Activated naive CD4-positive, alpha-beta T cell treated with anti-CD3 and anti-CD28 coated beads for 36 hours (primary cell): Measurements from ENCODE around the gene PET100. TPM values are rescaled to one million over a fixed set of nuclear protein-coding genes. Genes with fewer than 3 reads are reported as not detected.

Experiments
- CTCF ChIA-PET: fragments of 350-600 bp; sonication (Branson Sonifier 250); formaldehyde crosslinking; loops from one replicate; lab custom pipeline; 2021; ENCODE audit warnings: antibody characterized with exemption; lab: Charles Lee
- DNase-seq: peaks from one replicate; pipeline ENCODE4 v3.0.0-alpha.2; 2020
- H3K27ac Mint-ChIP-seq: one replicate; pipeline ENCODE4 v1.8.0; 2021; ENCODE audit warnings: mild to moderate bottlenecking, mixed read lengths
- H3K27me3 Mint-ChIP-seq: one replicate; pipeline ENCODE4 v1.8.0; 2021; ENCODE audit warnings: low read depth, mixed read lengths
- H3K36me3 Mint-ChIP-seq: one replicate; pipeline ENCODE4 v1.8.0; 2021; ENCODE audit warnings: low read depth, mixed read lengths
- H3K4me1 Mint-ChIP-seq: one replicate; pipeline ENCODE4 v1.8.0; 2021; ENCODE audit warnings: low read depth, mixed read lengths
- H3K4me3 Mint-ChIP-seq: one replicate; pipeline ENCODE4 v1.8.0; 2021; ENCODE audit warnings: mild to moderate bottlenecking, moderate library complexity, mixed read lengths
- H3K9me3 Mint-ChIP-seq: one replicate; pipeline ENCODE4 v1.8.0; 2021; ENCODE audit warnings: mixed read lengths
- intact Hi-C: fragments of 100-400 bp; cut with micrococcal nuclease; formaldehyde crosslinking; loops from one replicate; pipeline ENCODE4 v1.15.1; 2023
- total RNA-seq, 2 experiments: library from RNA; stranded (reverse); gene quantifications; one replicate each; pipeline ENCODE4 v1.2.3, GENCODE V29; 2021

Gene PET100
- total RNA-seq, 2 experiments from 2014 or later: 93.9 to 96.5 TPM

DNA sequence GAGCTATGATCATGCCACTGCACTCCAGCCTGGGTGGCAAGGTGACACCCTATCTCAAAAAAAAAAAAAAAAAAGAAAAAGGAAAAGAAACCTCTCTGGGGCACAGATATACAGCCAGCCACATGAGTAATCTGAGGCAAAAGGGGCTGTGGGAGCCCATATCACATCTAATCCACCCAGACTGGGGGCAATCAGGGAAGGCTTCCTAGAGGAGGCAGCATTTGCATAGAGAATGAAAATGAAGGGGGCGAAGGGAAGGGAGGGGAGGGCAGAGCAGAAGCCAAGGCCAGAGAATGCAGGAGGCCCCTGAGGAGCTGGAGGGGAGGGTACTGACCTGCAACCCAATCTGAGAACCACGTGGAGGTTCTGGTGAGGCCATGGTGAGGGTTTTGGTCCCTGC is 20.6 kb downstream of the PET100 start:
- Mint-ChIP-seq H3K36me3 (no peaks in the 10 kb centered on the region), H3K27ac (no peak overlapping the region), H3K9me3 (no peaks in the 10 kb centered on the region), H3K27me3 (no peaks in the 10 kb centered on the region), H3K4me3 (no peak overlapping the region), H3K4me1 (peaks cover 8% of the 10 kb centered on the region)
- CTCF ChIA-PET: interaction anchor here (0.6 to 6.3 kb wide), 4 partner anchors 12 to 168 kb away, joined by 3 to 46 read pairs (median 3); partner anchors contain the start of gene TRAPPC5
- intact Hi-C loops: no loop called here
- DNase-seq: no peak

DNA sequence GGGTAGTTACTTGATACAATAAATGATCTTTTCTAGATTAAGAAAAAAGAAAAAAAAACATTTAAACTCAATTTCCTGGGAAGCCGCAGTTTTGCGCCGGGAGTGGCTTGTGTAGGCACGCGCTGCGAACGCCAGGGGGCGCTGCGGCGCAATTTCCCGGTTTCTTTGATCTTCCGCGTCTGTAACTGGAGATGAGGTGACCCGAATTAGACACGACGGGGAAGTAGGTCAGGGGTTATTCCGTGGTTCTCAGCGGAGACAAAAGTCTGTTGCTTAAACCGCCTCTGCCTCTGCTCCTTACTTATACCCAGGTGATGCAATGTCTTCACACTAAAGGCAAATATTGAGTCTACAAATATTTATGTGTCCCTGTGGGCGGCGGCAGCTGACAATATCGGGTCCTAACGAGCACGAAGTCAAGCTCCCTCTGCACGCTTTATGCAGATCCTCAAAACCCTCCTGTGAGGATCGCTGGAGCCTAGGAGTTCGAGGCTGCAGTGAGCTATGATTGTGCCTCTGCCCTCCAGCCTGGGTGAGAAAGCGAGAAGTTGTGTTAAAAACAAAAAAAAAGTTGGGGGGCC is 22.6 kb downstream of the PET100 start:
- Mint-ChIP-seq H3K4me3 (peak overlapping the region; percentile 65), H3K27ac (no peak overlapping the region), H3K9me3 (no peaks in the 10 kb centered on the region), H3K27me3 (no peaks in the 10 kb centered on the region), H3K36me3 (no peaks in the 10 kb centered on the region), H3K4me1 (peaks cover 14% of the 10 kb centered on the region)
- intact Hi-C loops: loop anchor here (1.0 kb wide), 2 partner anchors 28 to 147 kb away; partner anchors contain the start of gene TRAPPC5
- DNase-seq: peak; percentile 92
- CTCF ChIA-PET: interaction anchor here (0.7 to 6.3 kb wide), 15 partner anchors 8 to 152 kb away, joined by 3 to 46 read pairs (median 4); partner anchors contain the start of genes PET100, RETN, TRAPPC5 and XAB2

DNA sequence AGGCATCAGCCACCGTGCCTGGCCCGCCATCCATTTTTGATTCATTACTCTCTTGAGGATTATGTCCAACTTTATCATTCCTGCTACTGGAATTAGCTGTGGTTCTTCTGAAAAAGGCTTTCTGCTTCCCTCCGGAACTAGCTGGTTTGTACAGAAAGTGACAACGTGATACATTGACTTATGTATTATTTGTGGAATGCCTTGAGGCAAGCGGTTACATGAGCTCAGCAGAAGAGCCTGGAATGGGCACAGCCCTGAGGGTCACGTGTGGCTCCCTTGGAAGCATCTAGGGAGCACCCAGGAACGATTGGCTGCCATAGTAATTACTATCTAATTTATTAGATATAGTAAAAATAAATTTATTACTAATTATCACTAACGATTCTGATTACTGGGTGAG is 24.8 kb downstream of the PET100 start:
- no peak overlapping the region for H3K27ac Mint-ChIP-seq
- H3K36me3 Mint-ChIP-seq: no peaks in the 10 kb centered on the region
- no peaks in the 10 kb centered on the region for H3K27me3 Mint-ChIP-seq
- H3K4me1 Mint-ChIP-seq: peaks cover 31% of the 10 kb centered on the region
- intact Hi-C loops: no loop called here
- H3K9me3 Mint-ChIP-seq: no peaks in the 10 kb centered on the region
- CTCF ChIA-PET: interaction anchor here (0.9 to 6.3 kb wide), 3 partner anchors 27 to 145 kb away, joined by 3 to 46 read pairs (median 9); partner anchors contain the start of gene TRAPPC5
- no peak overlapping the region for H3K4me3 Mint-ChIP-seq
- DNase-seq: no peak

DNA sequence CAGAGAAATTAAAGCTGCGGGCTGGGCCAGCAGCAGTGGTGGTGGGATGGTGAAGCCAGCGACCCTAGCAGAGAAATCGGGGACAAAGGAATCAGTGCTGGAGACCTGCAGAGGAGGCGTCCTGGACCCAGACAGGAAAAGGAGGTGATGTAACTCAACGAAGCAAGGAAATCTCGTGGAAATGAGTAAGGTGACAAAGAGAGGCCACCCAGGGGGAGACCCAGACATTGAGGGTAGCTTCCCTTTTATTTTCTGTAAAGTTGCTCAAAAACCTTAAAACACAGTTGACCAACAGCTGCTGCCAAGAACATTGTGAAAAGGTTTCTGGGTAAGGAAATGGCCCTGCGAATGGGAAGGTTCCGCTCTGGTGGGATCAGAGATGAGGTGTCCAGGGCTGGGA is 26.0 kb downstream of the PET100 start:
- DNase-seq: no peak
- H3K36me3 Mint-ChIP-seq: no peaks in the 10 kb centered on the region
- intact Hi-C loops: no loop called here
- no peak overlapping the region for H3K4me3 Mint-ChIP-seq
- no peaks in the 10 kb centered on the region for H3K9me3 Mint-ChIP-seq
- CTCF ChIA-PET: interaction anchor here (1.7 to 6.3 kb wide), 3 partner anchors 25 to 144 kb away, joined by 4 to 46 read pairs (median 9); partner anchors contain the start of gene TRAPPC5
- H3K27me3 Mint-ChIP-seq: no peaks in the 10 kb centered on the region
- H3K4me1 Mint-ChIP-seq: peaks cover 31% of the 10 kb centered on the region
- no peak overlapping the region for H3K27ac Mint-ChIP-seq

GRCh38 chr19:7657131-7657751 is 27.6 kb downstream of the PET100 start:
- Mint-ChIP-seq H3K4me3 (no peak overlapping the region), H3K9me3 (no peaks in the 10 kb centered on the region), H3K36me3 (no peaks in the 10 kb centered on the region), H3K27me3 (no peaks in the 10 kb centered on the region), H3K4me1 (peaks cover 29% of the 10 kb centered on the region), H3K27ac (peak overlapping the region; percentile 24)
- intact Hi-C loops: no loop called here
- peak; percentile 59 for DNase-seq
- CTCF ChIA-PET: interaction anchor here (0.6 to 2.4 kb wide), 3 partner anchors 23 to 516 kb away, joined by 3 to 12 read pairs (median 7); partner anchors contain the start of gene TRAPPC5

DNA sequence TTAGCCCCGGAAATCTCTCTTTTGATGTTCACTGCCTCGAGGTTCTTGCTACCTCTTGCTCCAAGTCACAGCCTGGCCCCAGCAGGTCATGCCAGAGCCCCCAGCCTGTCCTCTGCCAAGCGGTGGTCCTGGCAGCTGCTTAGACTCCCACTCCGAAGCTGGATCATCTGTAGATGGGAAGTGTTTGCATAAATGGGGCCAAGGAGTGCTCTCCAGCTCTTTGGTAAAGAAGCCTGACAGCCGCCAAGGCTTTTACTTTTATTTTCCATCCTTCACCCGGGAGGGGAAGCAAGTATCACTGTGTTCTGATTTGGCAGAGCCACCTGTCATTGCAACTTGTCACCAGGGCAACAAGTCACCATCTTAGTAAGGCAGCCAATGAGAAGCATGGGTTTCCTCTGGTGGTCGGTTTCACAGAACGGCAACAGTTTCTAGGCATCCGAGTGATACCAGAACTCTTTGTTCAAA is 28.7 kb downstream of the PET100 start:
- H3K27me3 Mint-ChIP-seq: no peaks in the 10 kb centered on the region
- H3K4me1 Mint-ChIP-seq: peaks cover 23% of the 10 kb centered on the region
- DNase-seq: peak; percentile 81
- peak overlapping the region; percentile 75 for H3K4me3 Mint-ChIP-seq
- no peaks in the 10 kb centered on the region for H3K36me3 Mint-ChIP-seq
- CTCF ChIA-PET: interaction anchor here (1.4 to 2.4 kb wide), 2 partner anchors 22 to 90 kb away, joined by 4 to 12 read pairs; partner anchors contain the start of gene TRAPPC5
- intact Hi-C loops: loop anchor here (1.0 kb wide), 1 partner anchor 22 kb away; the partner anchor contains the start of gene TRAPPC5
- H3K27ac Mint-ChIP-seq: peak overlapping the region; percentile 78
- H3K9me3 Mint-ChIP-seq: no peaks in the 10 kb centered on the region

DNA sequence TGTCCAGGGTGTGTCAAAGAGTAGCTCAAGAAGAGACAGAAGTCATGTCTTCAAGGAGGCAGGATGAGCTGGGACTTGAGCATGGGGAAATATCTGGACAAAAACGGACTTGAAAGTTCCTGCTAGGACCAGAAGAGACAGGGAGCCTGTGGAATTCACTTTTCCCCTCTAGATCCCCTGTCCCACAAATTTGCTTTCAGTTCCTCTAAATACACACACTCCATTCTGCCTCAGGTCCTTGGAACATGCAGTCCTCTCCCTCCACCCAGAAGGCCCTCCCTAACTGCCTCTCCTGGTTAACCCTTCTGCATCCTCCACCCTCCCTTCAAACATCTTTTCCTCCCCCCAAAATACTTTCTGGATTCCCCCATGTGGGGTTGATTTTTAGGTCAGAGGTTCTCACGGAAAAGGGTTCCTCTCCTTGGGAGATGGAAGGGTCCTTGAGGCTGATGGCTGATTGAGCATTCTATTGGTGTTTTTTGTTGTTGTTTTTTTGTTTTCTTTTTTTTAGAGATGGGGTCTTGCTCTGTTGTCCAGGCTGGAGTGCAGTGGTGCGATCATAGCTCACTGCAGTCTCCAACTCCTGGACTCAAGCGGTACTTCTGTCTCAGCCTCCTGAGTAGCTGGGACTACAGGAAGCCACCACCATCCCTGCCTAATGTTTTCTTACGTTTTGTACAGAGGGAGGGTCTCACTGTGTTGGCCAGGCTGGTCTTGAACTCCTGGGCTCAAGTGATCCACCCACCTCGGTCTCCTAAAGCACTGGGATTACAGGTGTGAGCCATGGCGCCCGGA is 32.3 kb downstream of the PET100 start:
- no peaks in the 10 kb centered on the region for H3K9me3 Mint-ChIP-seq
- CTCF ChIA-PET: interaction anchor here (0.6 to 1.5 kb wide), 4 partner anchors 11 to 592 kb away, joined by 3 to 10 read pairs (median 4); partner anchors contain the start of gene TRAPPC5

DNA sequence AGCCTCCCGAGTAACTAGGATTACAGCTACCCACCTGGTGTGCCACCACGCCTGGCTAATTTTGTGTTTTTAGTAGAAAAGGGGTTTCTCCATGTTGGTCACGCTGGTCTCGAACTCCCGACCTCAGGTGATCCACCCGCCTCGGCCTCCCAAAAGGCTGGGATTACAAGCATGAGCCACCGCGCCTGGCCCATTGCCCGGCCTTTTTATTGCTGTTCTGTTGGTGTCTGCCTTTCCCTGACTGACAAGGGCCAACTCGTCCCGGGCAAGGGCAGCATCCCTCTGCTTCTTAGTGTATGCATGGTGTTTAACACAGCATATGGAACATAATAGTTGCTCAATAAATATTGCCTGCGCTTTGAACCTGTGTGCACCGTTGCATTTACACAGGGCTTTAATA is 33.1 kb downstream of the PET100 start:
- H3K9me3 Mint-ChIP-seq: no peaks in the 10 kb centered on the region
- no peak overlapping the region for H3K27ac Mint-ChIP-seq
- intact Hi-C loops: no loop called here
- H3K36me3 Mint-ChIP-seq: no peaks in the 10 kb centered on the region
- H3K4me3 Mint-ChIP-seq: no peak overlapping the region
- H3K4me1 Mint-ChIP-seq: peaks cover 11% of the 10 kb centered on the region
- CTCF ChIA-PET: interaction anchor here (1.0 kb wide), 1 partner anchor 18 kb away, joined by 3 read pairs; the partner anchor contains the start of gene TRAPPC5
- no peaks in the 10 kb centered on the region for H3K27me3 Mint-ChIP-seq
- DNase-seq: no peak

More for the DNA sequence above, 32.3 kb downstream of the PET100 start:
- Mint-ChIP-seq H3K4me1 (peaks cover 18% of the 10 kb centered on the region), H3K36me3 (no peaks in the 10 kb centered on the region), H3K27ac (no peak overlapping the region), H3K27me3 (no peaks in the 10 kb centered on the region), H3K4me3 (no peak overlapping the region)
- intact Hi-C loops: no loop called here
- no peak for DNase-seq

- H3K4me3 Mint-ChIP-seq: no peak overlapping the region
- no peak for DNase-seq
- no peaks in the 10 kb centered on the region for H3K36me3 Mint-ChIP-seq
- H3K9me3 Mint-ChIP-seq: no peaks in the 10 kb centered on the region
- peaks cover 3% of the 10 kb centered on the region for H3K4me1 Mint-ChIP-seq
- CTCF ChIA-PET: interaction anchor here (0.7 kb wide), 1 partner anchor 1695 kb away, joined by 3 read pairs; no protein-coding TSS in a partner anchor
- H3K27ac Mint-ChIP-seq: no peak overlapping the region
- H3K27me3 Mint-ChIP-seq: no peaks in the 10 kb centered on the region
- intact Hi-C loops: no loop called here
Measured at GRCh38 chr19:7663706-7664105, 34.1 kb downstream of the PET100 start.

DNA sequence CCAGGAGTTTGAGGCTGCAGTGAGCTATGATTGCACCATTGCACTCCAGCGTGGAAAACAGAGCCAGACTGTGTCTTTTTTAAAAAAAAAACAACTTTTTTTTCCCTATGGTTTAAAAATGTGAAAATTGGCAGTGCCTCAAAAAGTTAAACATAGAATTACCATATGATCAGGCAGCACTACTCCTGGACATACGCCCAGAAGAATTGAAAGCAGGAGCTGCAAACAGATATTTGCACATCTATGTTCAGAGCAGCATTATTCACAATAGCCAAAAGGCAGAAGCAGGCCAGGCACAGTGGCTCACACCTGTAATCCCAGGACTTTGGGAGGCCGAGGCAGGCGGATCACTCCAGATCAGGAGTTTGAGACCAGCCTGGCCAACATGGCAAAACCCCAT is 35.5 kb downstream of the PET100 start:
- CTCF ChIA-PET: no interaction called here
- Mint-ChIP-seq H3K27ac (no peak overlapping the region), H3K27me3 (peaks cover 7% of the 10 kb centered on the region), H3K4me1 (peaks cover 4% of the 10 kb centered on the region), H3K9me3 (no peaks in the 10 kb centered on the region), H3K36me3 (no peaks in the 10 kb centered on the region), H3K4me3 (no peak overlapping the region)
- intact Hi-C loops: no loop called here
- DNase-seq: no peak

- Mint-ChIP-seq H3K4me3 (no peak within 1 kb of the TSS), H3K27ac (no peak within 1 kb of the TSS), H3K27me3 (peaks cover 21% of the 10 kb centered on the region), H3K36me3 (no peaks in the 10 kb centered on the region), H3K9me3 (no peaks in the 10 kb centered on the region), H3K4me1 (peaks cover 12% of the 10 kb centered on the region)
- no peak for DNase-seq
- CTCF ChIA-PET: interaction anchor here (2.3 to 3.3 kb wide), 2 partner anchors 12 to 16 kb away, joined by 6 to 21 read pairs; partner anchors contain the start of gene TRAPPC5
- intact Hi-C loops: no loop called here
Measured at GRCh38 chr19:7668842-7669241, 39.2 kb downstream of the PET100 start, which contains the start of gene RETN. RETN (plus strand) TSS chr19:7669049; CDS start chr19:7669327, 278 bp downstream.
